ENCODE results near the gene SUSD5.
"Not testable (repeated sequence)": the region's sequence is repeated elsewhere in the genome, so short reads cannot be mapped to it uniquely, and the experiment has no call there.

Gene SUSD5

GRCh38 chr3:33152363-33153360 lies 65.9 kb downstream of the SUSD5 start:
- TF ChIP-seq POLR2A (IDR thresholded peaks at IDR 0.05; ENCODE audit: low read depth, low read length), result no peak
- DNase-seq (ENCODE audit: insufficient read length, low spot score) (peak; percentile 39), FAIRE-seq (no peak)

- FAIRE-seq (no peak), DNase-seq (ENCODE audit: insufficient read length, low spot score) (no peak)
- TF ChIP-seq POLR2A (IDR thresholded peaks at IDR 0.05; ENCODE audit: low read depth, low read length), result no peak
Measured at GRCh38 chr3:33149342-33149741, 69.3 kb downstream of the SUSD5 start.

GRCh38 chr3:33146791-33147445 lies 71.7 kb downstream of the SUSD5 start:
- DNase-seq (ENCODE audit: insufficient read length, low spot score) (no peak), FAIRE-seq (no peak)
- TF ChIP-seq POLR2A (IDR thresholded peaks at IDR 0.05; ENCODE audit: low read depth, low read length), result no peak

GRCh38 chr3:33145901-33146580 lies 72.6 kb downstream of the SUSD5 start:
- no peak for DNase-seq (ENCODE audit: insufficient read length, low spot score)
- TF ChIP-seq POLR2A (IDR thresholded peaks at IDR 0.05; ENCODE audit: low read depth, low read length), result no peak
- no peak for FAIRE-seq

- TF ChIP-seq POLR2A (IDR thresholded peaks at IDR 0.05; ENCODE audit: low read depth, low read length), result no peak
- no peak for DNase-seq (ENCODE audit: insufficient read length, low spot score)
- no peak for FAIRE-seq
Measured at GRCh38 chr3:33145221-33145900, 73.2 kb downstream of the SUSD5 start.

- TF ChIP-seq POLR2A (IDR thresholded peaks at IDR 0.05; ENCODE audit: low read depth, low read length), result no peak
- no peak for DNase-seq (ENCODE audit: insufficient read length, low spot score)
Measured at GRCh38 chr3:33144433-33144832, 74.2 kb downstream of the SUSD5 start.

GRCh38 chr3:33141006-33141405 lies 77.6 kb downstream of the SUSD5 start:
- DNase-seq (ENCODE audit: insufficient read length, low spot score) (no peak), FAIRE-seq (no peak)
- no peak for TF ChIP-seq POLR2A (IDR thresholded peaks at IDR 0.05; ENCODE audit: low read depth, low read length)

More at GRCh38 chr3:33144433-33144832, 74.2 kb downstream of the SUSD5 start:
- no peak for FAIRE-seq

- no peak for TF ChIP-seq POLR2A (IDR thresholded peaks at IDR 0.05; ENCODE audit: low read depth, low read length)
- DNase-seq (ENCODE audit: insufficient read length, low spot score), result no peak
- no peak for FAIRE-seq
Measured at GRCh38 chr3:33139996-33140395, 78.6 kb downstream of the SUSD5 start.

- not testable (repeated sequence) for DNase-seq (ENCODE audit: insufficient read length, low spot score); FAIRE-seq
Measured at GRCh38 chr3:33139006-33139623, 79.5 kb downstream of the SUSD5 start.

- no peak for FAIRE-seq
- TF ChIP-seq POLR2A (IDR thresholded peaks at IDR 0.05; ENCODE audit: low read depth, low read length), result no peak
- no peak for DNase-seq (ENCODE audit: insufficient read length, low spot score)
Measured at GRCh38 chr3:33137691-33138090, 80.9 kb downstream of the SUSD5 start.

GRCh38 chr3:33134026-33134625 lies 84.5 kb downstream of the SUSD5 start:
- FAIRE-seq (no peak), DNase-seq (ENCODE audit: insufficient read length, low spot score) (no peak)
- no peak for TF ChIP-seq POLR2A (IDR thresholded peaks at IDR 0.05; ENCODE audit: low read depth, low read length)

- TF ChIP-seq POLR2A (IDR thresholded peaks at IDR 0.05; ENCODE audit: low read depth, low read length), result no peak
- DNase-seq (ENCODE audit: insufficient read length, low spot score) (no peak), FAIRE-seq (no peak)
Measured at GRCh38 chr3:33132019-33132360, 86.6 kb downstream of the SUSD5 start.
